AG04449 (cell line): ENCODE data around the gene TIRAP.

Experiments
- CTCF ChIA-PET: fragments of 350-600 bp; formaldehyde crosslinking; extraction: SDS; loops from one replicate; lab custom pipeline; 2021; ENCODE audit warnings: antibody characterized with exemption; lab: Yijun Ruan, JAX
- POLR2A ChIA-PET: fragments of 400-600, 350-600 bp; formaldehyde crosslinking; extraction: SDS; loops from one replicate; lab custom pipeline; 2020; ENCODE audit warnings: antibody characterized with exemption, inconsistent platforms; lab: Yijun Ruan, JAX
- DNase-seq: peaks from one replicate; pipeline ENCODE4 v3.0.0-alpha.2; 2010; ENCODE audit warnings: low read depth, low spot score
- H3K4me3 ChIP-seq: 2 replicates; pipeline ENCODE4 v1.5.1; 2011; ENCODE audit warnings: low read depth, mild to moderate bottlenecking, control low read depth, low read length
- CTCF ChIP-seq: IDR thresholded peaks from one replicate; pipeline ENCODE4 v1.5.1; 2011; ENCODE audit warnings: mild to moderate bottlenecking, moderate library complexity, low read length, control low read depth, inconsistent platforms; ENCODE audit not compliant: insufficient read depth; ENCODE audit errors: missing control alignments

Gene TIRAP

GRCh38 chr11:126267650-126268049 lies 15.2 kb upstream of the TIRAP start:
- ChIA-PET POLR2A (no interaction called here), CTCF (no interaction called here)
- no peak for DNase-seq
- no peak for TF ChIP-seq CTCF
- peak overlapping the region; percentile 98 for H3K4me3 ChIP-seq

- CTCF ChIA-PET = no interaction called here
- DNase-seq = no peak
- peak overlapping the region; percentile 98 for H3K4me3 ChIP-seq
- no peak for TF ChIP-seq CTCF
- POLR2A ChIA-PET = interaction anchor here (1.3 kb wide), 1 partner anchor 13 kb away, joined by 5 read pairs; no protein-coding TSS in a partner anchor
Observed at GRCh38 chr11:126268361-126268707, 14.6 kb upstream of the TIRAP start.

GRCh38 chr11:126268708-126269579 lies 13.9 kb upstream of the TIRAP start, which contains the start of the genes FOXRED1 and SRPRA:
FOXRED1 (plus strand) TSS chr11:126269154; CDS start chr11:126269207, 53 bp downstream.
SRPRA (minus strand) TSS chr11:126268895; CDS start chr11:126268804, 91 bp downstream.
- TF ChIP-seq CTCF = no peak
- POLR2A ChIA-PET = interaction anchor here (1.3 kb wide), 1 partner anchor 13 kb away, joined by 5 read pairs; no protein-coding TSS in a partner anchor
- CTCF ChIA-PET = interaction anchor here (0.9 to 1.0 kb wide), 2 partner anchors 12 to 13 kb away, joined by 3 read pairs; no protein-coding TSS in a partner anchor
- peak; percentile 89 for DNase-seq
- H3K4me3 ChIP-seq = peak within 1 kb of the TSS; percentile 98

GRCh38 chr11:126277322-126277721 lies 5.6 kb upstream of the TIRAP start:
- no peak for DNase-seq
- ChIA-PET POLR2A (no interaction called here), CTCF (no interaction called here)
- TF ChIP-seq CTCF = no peak
- H3K4me3 ChIP-seq = no peak overlapping the region

- POLR2A ChIA-PET = no interaction called here
- DNase-seq = no peak
- H3K4me3 ChIP-seq = no peak overlapping the region
- TF ChIP-seq CTCF = no peak
- CTCF ChIA-PET = no interaction called here
Observed at GRCh38 chr11:126277780-126278179, 5.1 kb upstream of the TIRAP start.

- DNase-seq = no peak
- no peak overlapping the region for H3K4me3 ChIP-seq
- ChIA-PET CTCF (no interaction called here), POLR2A (no interaction called here)
- TF ChIP-seq CTCF = no peak
Observed at GRCh38 chr11:126279191-126279590, 3.7 kb upstream of the TIRAP start.
